SK-N-SH treated with all-trans-retinoic acid at 6 μM for 48 hours (cell line): ENCODE results near the gene CDH4.

Experiments
- ATAC-seq: fragments of 200-7000 bp; cut with Tn5 transposase; 3 replicates; pipeline ENCODE4 v1.9.1; 2020; ENCODE audit warnings: mild to moderate bottlenecking, moderate library complexity
- ARNTL ChIP-seq: fragments of 450-650 bp; formaldehyde crosslinking; IDR thresholded peaks from 2 replicates; pipeline ENCODE4 v1.5.0; 2020; ENCODE audit warnings: low read depth, mild to moderate bottlenecking, moderate library complexity, borderline replicate concordance
- BACH2 ChIP-seq: fragments of 250-450 bp; sonication (Bioruptor Pico); IDR thresholded peaks from 2 replicates; pipeline ENCODE4 v1.9.0; 2021; ENCODE audit warnings: mild to moderate bottlenecking, borderline replicate concordance
- CREB5 ChIP-seq: fragments of 250-450 bp; sonication (Bioruptor Pico); IDR thresholded peaks from 2 replicates; pipeline ENCODE4 v1.5.1; 2020; ENCODE audit warnings: low read depth, mild to moderate bottlenecking, moderate library complexity
- CSDC2 ChIP-seq: fragments of 250-450 bp; sonication (Bioruptor Pico); IDR thresholded peaks from 2 replicates; pipeline ENCODE4 v1.5.0; 2020; ENCODE audit warnings: mild to moderate bottlenecking, moderate library complexity
- CSRNP3 ChIP-seq: fragments of 250-450 bp; sonication (Bioruptor Pico); IDR thresholded peaks from 2 replicates; pipeline ENCODE4 v1.5.1; 2021; ENCODE audit warnings: mild to moderate bottlenecking, moderate library complexity
- ESRRG ChIP-seq: fragments of 250-450 bp; sonication (Bioruptor Pico); IDR thresholded peaks from 2 replicates; pipeline ENCODE4 v1.6.1; 2021; ENCODE audit warnings: mild to moderate bottlenecking
- GLIS3 ChIP-seq: fragments of 250-450 bp; sonication (Bioruptor Pico); IDR thresholded peaks from 2 replicates; pipeline ENCODE4 v1.5.0; 2020; ENCODE audit warnings: mild to moderate bottlenecking, moderate library complexity
- OSR1 ChIP-seq: fragments of 250-450 bp; sonication (Bioruptor Pico); IDR thresholded peaks from 2 replicates; pipeline ENCODE4 v1.8.0; 2022; ENCODE audit warnings: moderate library complexity, mild to moderate bottlenecking, inconsistent platforms
- PATZ1 ChIP-seq: fragments of 250-450 bp; sonication (Bioruptor Pico); IDR thresholded peaks from 2 replicates; pipeline ENCODE4 v1.8.0; 2020; ENCODE audit warnings: mild to moderate bottlenecking, moderate library complexity, borderline replicate concordance
- POU6F1 ChIP-seq: fragments of 250-450 bp; sonication (Bioruptor Pico); IDR thresholded peaks from 2 replicates; pipeline ENCODE4 v1.8.0; 2021; ENCODE audit warnings: low read depth, mild to moderate bottlenecking, moderate library complexity, borderline replicate concordance
- PPARA ChIP-seq: fragments of 250-450 bp; sonication (Bioruptor Pico); IDR thresholded peaks from 2 replicates; pipeline ENCODE4 v1.5.0; 2020; ENCODE audit warnings: mild to moderate bottlenecking, borderline replicate concordance
- SNAI2 ChIP-seq: fragments of 250-450 bp; sonication (Bioruptor Pico); IDR thresholded peaks from 2 replicates; pipeline ENCODE4 v1.5.0; 2020; ENCODE audit warnings: mild to moderate bottlenecking, moderate library complexity
- TCF4 ChIP-seq: fragments of 250-450 bp; sonication (Bioruptor Pico); IDR thresholded peaks from 2 replicates; pipeline ENCODE4 v1.8.0; 2021; ENCODE audit warnings: mild to moderate bottlenecking, moderate library complexity, borderline replicate concordance
- TOX ChIP-seq: fragments of 250-450 bp; sonication (Bioruptor Pico); IDR thresholded peaks from 2 replicates; pipeline ENCODE4 v1.8.0; 2021; ENCODE audit warnings: mild to moderate bottlenecking, moderate library complexity, borderline replicate concordance
- TSHZ2 ChIP-seq: fragments of 250-450 bp; sonication (Bioruptor Pico); IDR thresholded peaks from 2 replicates; pipeline ENCODE4 v1.5.0; 2020; ENCODE audit warnings: mild to moderate bottlenecking, moderate library complexity
- ZC3H10 ChIP-seq: fragments of 250-450 bp; sonication (Bioruptor Pico); IDR thresholded peaks from 2 replicates; pipeline ENCODE4 v1.5.1; 2021; ENCODE audit warnings: mild to moderate bottlenecking, moderate library complexity
- ZNF70 ChIP-seq: fragments of 450-650 bp; formaldehyde crosslinking; IDR thresholded peaks from 2 replicates; pipeline ENCODE4 v1.5.0; 2020; ENCODE audit warnings: mild to moderate bottlenecking, moderate library complexity
- ZNF8 ChIP-seq: fragments of 450-650 bp; formaldehyde crosslinking; IDR thresholded peaks from 2 replicates; pipeline ENCODE4 v1.5.0; 2020; ENCODE audit warnings: mild to moderate bottlenecking, moderate library complexity

The CDH4 gene

GRCh38 chr20:61322151-61322865 lies 70.2 kb downstream of the CDH4 start (continued):
- TF ChIP-seq PPARA (CRISPR knock-in tag) = no peak
- TF ChIP-seq CSDC2 (CRISPR knock-in tag) = no peak
- TF ChIP-seq TOX (CRISPR knock-in tag) = no peak
- TF ChIP-seq ZNF70 (CRISPR knock-in tag) = no peak
- TF ChIP-seq SNAI2 (CRISPR knock-in tag) = no peak
- no peak for TF ChIP-seq CREB5 (CRISPR knock-in tag)
- no peak for TF ChIP-seq TCF4 (CRISPR knock-in tag)
- TF ChIP-seq ZC3H10 (CRISPR knock-in tag) = no peak
- TF ChIP-seq GLIS3 = no peak

GRCh38 chr20:61324906-61325305 lies 72.8 kb downstream of the CDH4 start:
- no peak for ATAC-seq
- TF ChIP-seq CREB5 (CRISPR knock-in tag) = no peak
- TF ChIP-seq ZNF70 (CRISPR knock-in tag) = no peak
- TF ChIP-seq OSR1 (CRISPR knock-in tag) = no peak
- no peak for TF ChIP-seq CSDC2 (CRISPR knock-in tag)
- no peak for TF ChIP-seq ESRRG (CRISPR knock-in tag)
- no peak for TF ChIP-seq TSHZ2 (CRISPR knock-in tag)
- no peak for TF ChIP-seq BACH2
- TF ChIP-seq GLIS3 = no peak
- TF ChIP-seq ZC3H10 (CRISPR knock-in tag) = no peak
- TF ChIP-seq SNAI2 (CRISPR knock-in tag) = no peak
- no peak for TF ChIP-seq TOX (CRISPR knock-in tag)
- no peak for TF ChIP-seq TCF4 (CRISPR knock-in tag)
- TF ChIP-seq ZNF8 = no peak
- no peak for TF ChIP-seq ARNTL (CRISPR knock-in tag)

- TF ChIP-seq PATZ1 (CRISPR knock-in tag) = no peak
- no peak for TF ChIP-seq BACH2
- no peak for TF ChIP-seq GLIS3
- TF ChIP-seq POU6F1 (CRISPR knock-in tag) = no peak
- TF ChIP-seq CSRNP3 (CRISPR knock-in tag) = no peak
- ATAC-seq = no peak
Measured at GRCh38 chr20:61325718-61326117, 73.7 kb downstream of the CDH4 start.
